ENCODE data around the gene POU2F3.
A peak's percentile ranks its signal among the peaks of the same experiment; 100 is the strongest.

The POU2F3 gene

GRCh38 chr11:120228794-120229384 lies 11.1 kb upstream of the POU2F3 start:
- H3K9me3 ChIP-seq (ENCODE audit: control insufficient read depth, insufficient read depth, low read length): no peaks in the 10 kb centered on the region
- no peak overlapping the region for H3K4me3 ChIP-seq (ENCODE audit: low read depth, low read length)
- H3K9ac ChIP-seq (ENCODE audit: low read depth, low read length): no peak overlapping the region
- peaks cover 12% of the 10 kb centered on the region for H3K27me3 ChIP-seq (ENCODE audit: control insufficient read depth, insufficient read depth, low read length)
- H3K4me1 ChIP-seq (ENCODE audit: control insufficient read depth, insufficient read depth, low read length): no peaks in the 10 kb centered on the region
- H3K27ac ChIP-seq (ENCODE audit: low read depth, low read length): no peak overlapping the region
- H3K36me3 ChIP-seq (ENCODE audit: control insufficient read depth, insufficient read depth, low read length): no peaks in the 10 kb centered on the region

- Histone ChIP-seq H3K9me3 (ENCODE audit: control insufficient read depth, insufficient read depth, low read length) (no peaks in the 10 kb centered on the region), H3K27ac (ENCODE audit: low read depth, low read length) (no peak overlapping the region), H3K36me3 (ENCODE audit: control insufficient read depth, insufficient read depth, low read length) (no peaks in the 10 kb centered on the region), H3K4me1 (ENCODE audit: control insufficient read depth, insufficient read depth, low read length) (no peaks in the 10 kb centered on the region), H3K4me3 (ENCODE audit: low read depth, low read length) (no peak overlapping the region), H3K9ac (ENCODE audit: low read depth, low read length) (no peak overlapping the region), H3K27me3 (ENCODE audit: control insufficient read depth, insufficient read depth, low read length) (peaks cover 4% of the 10 kb centered on the region)
Observed at GRCh38 chr11:120229451-120230424, 10.2 kb upstream of the POU2F3 start.

- no peak overlapping the region for H3K4me3 ChIP-seq (ENCODE audit: low read depth, low read length)
- no peak overlapping the region for H3K27ac ChIP-seq (ENCODE audit: low read depth, low read length)
- no peak overlapping the region for H3K9ac ChIP-seq (ENCODE audit: low read depth, low read length)
- no peaks in the 10 kb centered on the region for H3K4me1 ChIP-seq (ENCODE audit: control insufficient read depth, insufficient read depth, low read length)
- no peaks in the 10 kb centered on the region for H3K9me3 ChIP-seq (ENCODE audit: control insufficient read depth, insufficient read depth, low read length)
- no peaks in the 10 kb centered on the region for H3K36me3 ChIP-seq (ENCODE audit: control insufficient read depth, insufficient read depth, low read length)
- H3K27me3 ChIP-seq (ENCODE audit: control insufficient read depth, insufficient read depth, low read length): no peaks in the 10 kb centered on the region; the same call in 1 of the 2 replicates
Observed at GRCh38 chr11:120230433-120231071, 9.4 kb upstream of the POU2F3 start.

GRCh38 chr11:120231963-120232362 lies 8.0 kb upstream of the POU2F3 start:
- no peaks in the 10 kb centered on the region for H3K36me3 ChIP-seq (ENCODE audit: control insufficient read depth, insufficient read depth, low read length)
- H3K4me1 ChIP-seq (ENCODE audit: control insufficient read depth, insufficient read depth, low read length): 0 out of 2 replicates have a peak, but pooled peaks cover 5% of the 10 kb centered on the region
- H3K9me3 ChIP-seq (ENCODE audit: control insufficient read depth, insufficient read depth, low read length): no peaks in the 10 kb centered on the region
- no peak overlapping the region for H3K27ac ChIP-seq (ENCODE audit: low read depth, low read length)
- H3K4me3 ChIP-seq (ENCODE audit: low read depth, low read length): no peak overlapping the region
- H3K9ac ChIP-seq (ENCODE audit: low read depth, low read length): no peak overlapping the region
- no peaks in the 10 kb centered on the region for H3K27me3 ChIP-seq (ENCODE audit: control insufficient read depth, insufficient read depth, low read length)

- Histone ChIP-seq H3K36me3 (ENCODE audit: control insufficient read depth, insufficient read depth, low read length) (no peaks in the 10 kb centered on the region), H3K9ac (ENCODE audit: low read depth, low read length) (no peak overlapping the region), H3K27me3 (ENCODE audit: control insufficient read depth, insufficient read depth, low read length) (peaks cover 3% of the 10 kb centered on the region; the same call in 1 of the 2 replicates), H3K4me1 (ENCODE audit: control insufficient read depth, insufficient read depth, low read length) (0 out of 2 replicates have a peak, but pooled peaks cover 5% of the 10 kb centered on the region), H3K9me3 (ENCODE audit: control insufficient read depth, insufficient read depth, low read length) (no peaks in the 10 kb centered on the region), H3K4me3 (ENCODE audit: low read depth, low read length) (no peak overlapping the region), H3K27ac (ENCODE audit: low read depth, low read length) (no peak overlapping the region)
Observed at GRCh38 chr11:120233207-120233803, 6.6 kb upstream of the POU2F3 start.

GRCh38 chr11:120235024-120235628 lies 4.8 kb upstream of the POU2F3 start:
- H3K36me3 ChIP-seq (ENCODE audit: control insufficient read depth, insufficient read depth, low read length): no peaks in the 10 kb centered on the region
- peaks cover 18% of the 10 kb centered on the region for H3K27me3 ChIP-seq (ENCODE audit: control insufficient read depth, insufficient read depth, low read length)
- 0 out of 2 replicates have a peak, but pooled peaks cover 5% of the 10 kb centered on the region for H3K4me1 ChIP-seq (ENCODE audit: control insufficient read depth, insufficient read depth, low read length)
- H3K4me3 ChIP-seq (ENCODE audit: low read depth, low read length): no peak overlapping the region
- H3K27ac ChIP-seq (ENCODE audit: low read depth, low read length): no peak overlapping the region
- no peaks in the 10 kb centered on the region for H3K9me3 ChIP-seq (ENCODE audit: control insufficient read depth, insufficient read depth, low read length)
- no peak overlapping the region for H3K9ac ChIP-seq (ENCODE audit: low read depth, low read length)

- Histone ChIP-seq H3K4me1 (ENCODE audit: control insufficient read depth, insufficient read depth, low read length) (0 out of 2 replicates have a peak, but pooled peaks cover 5% of the 10 kb centered on the region), H3K27ac (ENCODE audit: low read depth, low read length) (peak overlapping the region; percentile 76), H3K27me3 (ENCODE audit: control insufficient read depth, insufficient read depth, low read length) (peaks cover 30% of the 10 kb centered on the region), H3K9ac (ENCODE audit: low read depth, low read length) (peak overlapping the region; percentile 42), H3K4me3 (ENCODE audit: low read depth, low read length) (no peak overlapping the region), H3K9me3 (ENCODE audit: control insufficient read depth, insufficient read depth, low read length) (no peaks in the 10 kb centered on the region), H3K36me3 (ENCODE audit: control insufficient read depth, insufficient read depth, low read length) (no peaks in the 10 kb centered on the region)
Observed at GRCh38 chr11:120236169-120237107, 3.5 kb upstream of the POU2F3 start.

GRCh38 chr11:120238968-120239620 lies 846 bp upstream of the POU2F3 start:
- Histone ChIP-seq H3K4me3 (ENCODE audit: low read depth, low read length) (peak overlapping the region; percentile 58; the same call in 1 of the 2 replicates), H3K36me3 (ENCODE audit: control insufficient read depth, insufficient read depth, low read length) (no peaks in the 10 kb centered on the region), H3K9ac (ENCODE audit: low read depth, low read length) (no peak overlapping the region), H3K27me3 (ENCODE audit: control insufficient read depth, insufficient read depth, low read length) (peaks cover 48% of the 10 kb centered on the region), H3K27ac (ENCODE audit: low read depth, low read length) (no peak overlapping the region), H3K9me3 (ENCODE audit: control insufficient read depth, insufficient read depth, low read length) (no peaks in the 10 kb centered on the region), H3K4me1 (ENCODE audit: control insufficient read depth, insufficient read depth, low read length) (peaks cover 5% of the 10 kb centered on the region; the same call in 1 of the 2 replicates)

- no peak overlapping the region for H3K27ac ChIP-seq (ENCODE audit: low read depth, low read length)
- no peak overlapping the region for H3K9ac ChIP-seq (ENCODE audit: low read depth, low read length)
- peaks cover 18% of the 10 kb centered on the region for H3K4me1 ChIP-seq (ENCODE audit: control insufficient read depth, insufficient read depth, low read length)
- H3K36me3 ChIP-seq (ENCODE audit: control insufficient read depth, insufficient read depth, low read length): no peaks in the 10 kb centered on the region
- no peak overlapping the region for H3K4me3 ChIP-seq (ENCODE audit: low read depth, low read length)
- peaks cover 48% of the 10 kb centered on the region for H3K27me3 ChIP-seq (ENCODE audit: control insufficient read depth, insufficient read depth, low read length)
- no peaks in the 10 kb centered on the region for H3K9me3 ChIP-seq (ENCODE audit: control insufficient read depth, insufficient read depth, low read length)
Observed at GRCh38 chr11:120240866-120241265, 926 bp downstream of the POU2F3 start.

All from HUES48 (cell line).